ENCODE measurements around the gene LGALS1. TPM values are rescaled to one million over a fixed set of nuclear protein-coding genes. Genes with fewer than 3 reads are reported as not detected.

Gene LGALS1
- total and polyA plus RNA-seq, 9 of the 15 experiments (the other 6 are each of a cell fraction or from before 2014, with no cell fraction given), result 160 to 800 (median 330) TPM

DNA sequence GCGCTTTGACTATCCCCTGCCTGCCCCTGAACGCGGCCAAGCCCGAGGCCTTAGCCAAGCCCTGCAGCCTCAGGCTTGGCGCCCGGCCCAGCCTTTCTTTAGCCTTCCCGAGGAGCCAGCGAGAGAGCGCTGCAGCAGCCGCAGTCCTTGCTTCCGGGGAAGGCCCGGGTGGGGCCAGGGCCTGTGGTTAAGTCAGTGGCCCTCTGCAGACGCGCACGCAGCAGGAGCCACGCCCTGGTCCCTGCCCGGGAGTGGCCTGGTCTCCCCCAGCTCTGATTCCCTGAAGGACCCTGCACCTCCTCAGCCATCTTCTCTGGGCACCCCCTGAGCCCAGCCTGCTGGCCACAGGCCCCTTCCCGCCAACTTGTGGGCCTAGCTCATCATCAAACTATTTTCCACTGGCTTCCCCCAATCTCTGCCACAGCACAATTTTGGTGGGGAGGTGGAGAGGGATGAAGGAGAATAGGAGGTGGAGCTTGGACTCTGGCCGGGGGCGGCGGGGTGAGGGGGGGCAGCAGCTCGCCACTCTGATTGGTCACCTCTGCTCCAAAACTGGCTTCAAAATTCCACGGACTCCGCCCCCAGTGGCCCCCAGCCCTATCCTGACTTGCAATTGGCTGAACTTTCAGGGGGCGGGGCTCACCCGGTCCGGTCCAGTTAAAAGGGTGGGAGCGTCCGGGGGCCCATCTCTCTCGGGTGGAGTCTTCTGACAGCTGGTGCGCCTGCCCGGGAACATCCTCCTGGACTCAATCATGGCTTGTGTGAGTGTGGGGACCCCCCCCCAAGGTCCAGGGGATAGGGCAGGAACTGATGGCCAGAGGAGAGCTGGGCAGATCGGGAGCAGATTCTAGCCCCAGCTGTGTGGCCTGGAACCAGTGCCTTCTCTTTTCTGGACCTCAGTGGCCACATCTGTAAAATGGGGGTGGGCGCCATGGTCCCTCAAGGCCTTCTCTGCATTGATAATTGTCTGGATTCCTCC lies at the start of gene LGALS1 (continued):
- TF ChIP-seq ZBTB2 (IDR thresholded peaks at IDR 0.05) (no peak), SREBF2 (CRISPR knock-in tag; IDR thresholded peaks at IDR 0.05) (no peak), TRIM28 (IDR thresholded peaks at IDR 0.05) (no peak), RFX5 (IDR thresholded peaks at IDR 0.05; ENCODE audit: low read depth, low read length) (no peak), PTRF (tag; IDR thresholded peaks at IDR 0.05) (no peak), ZEB2 (IDR thresholded peaks at IDR 0.05) (no peak), PHB2 (IDR thresholded peaks at IDR 0.05; ENCODE audit: low read depth) (no peak), MEF2D (tag; conservative IDR thresholded peaks at IDR 0.05; ENCODE audit: low read depth) (no peak), CBX5 (IDR thresholded peaks at IDR 0.05; ENCODE audit: borderline replicate concordance, low read depth) (no peak), ZZZ3 (IDR thresholded peaks at IDR 0.05) (no peak), ZC3H4 (CRISPR knock-in tag; IDR thresholded peaks at IDR 0.05; ENCODE audit: borderline replicate concordance) (no peak), SRF (CRISPR knock-in tag; IDR thresholded peaks at IDR 0.05) (peak in 1 of 2 experiments; percentile 12; a peak in 1 of 4 replicates), ZNF785 (CRISPR knock-in tag; IDR thresholded peaks at IDR 0.05) (no peak), ZNF707 (CRISPR knock-in tag; conservative IDR thresholded peaks at IDR 0.05) (no peak), FOXM1 (IDR thresholded peaks at IDR 0.05; ENCODE audit: low read depth) (peak; percentile 84), FOXM1 (CRISPR knock-in tag; IDR thresholded peaks at IDR 0.05; ENCODE audit: low read depth) (peak; percentile 64; the same call in 1 of the 2 replicates), TCF3 (CRISPR knock-in tag; IDR thresholded peaks at IDR 0.05) (no peak), TCF7 (IDR thresholded peaks at IDR 0.05; ENCODE audit: borderline replicate concordance) (no peak), TAL1 (IDR thresholded peaks at IDR 0.05) (no peak), ZNF740 (CRISPR knock-in tag; IDR thresholded peaks at IDR 0.05) (peak; percentile 83), ZNF740 (tag; IDR thresholded peaks at IDR 0.05) (peak in 1 of 2 experiments; percentile 80; a peak in 2 of 4 replicates), EP300 (IDR thresholded peaks at IDR 0.05; ENCODE audit: low read length) (no peak), FOXA1 (IDR thresholded peaks at IDR 0.05; ENCODE audit: borderline replicate concordance) (no peak)
- TF ChIP-seq, protein P1, sequence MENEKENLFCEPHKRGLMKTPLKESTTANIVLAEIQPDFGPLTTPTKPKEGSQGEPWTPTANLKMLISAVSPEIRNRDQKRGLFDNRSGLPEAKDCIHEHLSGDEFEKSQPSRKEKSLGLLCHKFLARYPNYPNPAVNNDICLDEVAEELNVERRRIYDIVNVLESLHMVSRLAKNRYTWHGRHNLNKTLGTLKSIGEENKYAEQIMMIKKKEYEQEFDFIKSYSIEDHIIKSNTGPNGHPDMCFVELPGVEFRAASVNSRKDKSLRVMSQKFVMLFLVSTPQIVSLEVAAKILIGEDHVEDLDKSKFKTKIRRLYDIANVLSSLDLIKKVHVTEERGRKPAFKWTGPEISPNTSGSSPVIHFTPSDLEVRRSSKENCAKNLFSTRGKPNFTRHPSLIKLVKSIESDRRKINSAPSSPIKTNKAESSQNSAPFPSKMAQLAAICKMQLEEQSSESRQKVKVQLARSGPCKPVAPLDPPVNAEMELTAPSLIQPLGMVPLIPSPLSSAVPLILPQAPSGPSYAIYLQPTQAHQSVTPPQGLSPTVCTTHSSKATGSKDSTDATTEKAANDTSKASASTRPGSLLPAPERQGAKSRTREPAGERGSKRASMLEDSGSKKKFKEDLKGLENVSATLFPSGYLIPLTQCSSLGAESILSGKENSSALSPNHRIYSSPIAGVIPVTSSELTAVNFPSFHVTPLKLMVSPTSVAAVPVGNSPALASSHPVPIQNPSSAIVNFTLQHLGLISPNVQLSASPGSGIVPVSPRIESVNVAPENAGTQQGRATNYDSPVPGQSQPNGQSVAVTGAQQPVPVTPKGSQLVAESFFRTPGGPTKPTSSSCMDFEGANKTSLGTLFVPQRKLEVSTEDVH (IDR thresholded peaks at IDR 0.05; ENCODE audit: low read depth, partially characterized antibody), result no peak

All from K562 (cell line).